H1 (cell line): ENCODE data around the gene PEAK1. TPM values are rescaled to one million over a fixed set of nuclear protein-coding genes. Genes with fewer than 3 reads are reported as not detected.

Source experiments
- CBX8 ChIP-seq: fragments of 300-800, 300-1000 bp; sonication (generic); IDR thresholded peaks from 2 replicates; pipeline ENCODE4 v1.7.1; 2016; ENCODE audit warnings: low read depth, low read length, borderline replicate concordance
- CHD7 ChIP-seq: fragments of 300-600 bp; sonication (generic); IDR thresholded peaks from 2 replicates; pipeline ENCODE4 v1.7.1; 2012; ENCODE audit warnings: low read length, moderate library complexity, mild to moderate bottlenecking, inconsistent platforms; ENCODE audit not compliant: insufficient replicate concordance
- HDAC6 ChIP-seq: IDR thresholded peaks from one replicate; pipeline ENCODE4 v1.7.1; 2012; ENCODE audit warnings: low read depth, mild to moderate bottlenecking, inconsistent platforms, low read length, moderate library complexity
- JUND ChIP-seq: IDR thresholded peaks from 2 replicates; pipeline ENCODE4 v1.6.1; 2011; ENCODE audit warnings: mild to moderate bottlenecking, improper control_type of control experiment, low read length
- KDM1A ChIP-seq: fragments of 200-600, 300-600 bp; sonication (generic); IDR thresholded peaks from 2 replicates; pipeline ENCODE4 v1.7.1; 2016; ENCODE audit warnings: mild to moderate bottlenecking, low read length, borderline replicate concordance
- SP4 ChIP-seq: IDR thresholded peaks from 2 replicates; pipeline ENCODE4 v1.6.1; 2012; ENCODE audit warnings: low read length, inconsistent platforms
- TAF1 ChIP-seq: IDR thresholded peaks from 2 replicates; pipeline ENCODE4 v1.6.1; 2011; ENCODE audit warnings: mild to moderate bottlenecking, low read depth, low read length
- TBP ChIP-seq: IDR thresholded peaks from 2 replicates; pipeline ENCODE4 v1.6.1; 2011; ENCODE audit warnings: low read depth, low read length, improper control_type of control experiment
- TCF12 ChIP-seq: IDR thresholded peaks from 2 replicates; pipeline ENCODE4 v1.6.1; 2011; ENCODE audit warnings: low read depth, mild to moderate bottlenecking, low read length
- YY1 ChIP-seq: IDR thresholded peaks from 2 replicates; pipeline ENCODE4 v1.6.1; 2011; ENCODE audit warnings: low read depth, mild to moderate bottlenecking, low read length
- polyA plus RNA-seq, 7 experiments: library from polyadenylated mRNA; depleted of rRNA in 3 of 7; stranded (reverse) in 5 of 7; unstranded in 2 of 7; fragments of >200 nt in 5 of 7; fragments of 200-250 nt in 2 of 7; gene quantifications; 1 replicate in 5 of 7; 2 replicates in 1 of 7; 4 replicates in 1 of 7; pipeline versions ENCODE4 v1.2.1 to v1.2.3, GENCODE V29; 2011 to 2013; ENCODE audit warnings: missing spikeins in 2 of 7, mixed read lengths in 2 of 7
- total RNA-seq: library from RNA; stranded (reverse); fragmentation: NEBNext Ultra II Directional; extraction: Animal tissue kit (Norgen Biotek cat#: 25700); gene quantifications from 2 replicates; pipeline ENCODE4 v1.2.1, GENCODE V29; 2021
- TF ChIP-seq, protein P1 (sequence below): IDR thresholded peaks from 2 replicates; pipeline ENCODE4 v1.6.1; 2012; ENCODE audit warnings: inconsistent platforms

PEAK1 gene
- total and polyA plus RNA-seq, 2 of the 8 experiments (the other 6 are each of a cell fraction or from before 2014, with no cell fraction given) = 8.8 to 44.8 TPM

GRCh38 chr15:77384589-77385359 is 35.1 kb downstream of the PEAK1 start (continued):
- TF ChIP-seq CHD7 (no peak), JUND (no peak), TAF1 (no peak), TCF12 (no peak), CBX8 (no peak), HDAC6 (no peak), SP4 (no peak), KDM1A (no peak), TBP (no peak), YY1 (no peak)
- TF ChIP-seq, protein P1, sequence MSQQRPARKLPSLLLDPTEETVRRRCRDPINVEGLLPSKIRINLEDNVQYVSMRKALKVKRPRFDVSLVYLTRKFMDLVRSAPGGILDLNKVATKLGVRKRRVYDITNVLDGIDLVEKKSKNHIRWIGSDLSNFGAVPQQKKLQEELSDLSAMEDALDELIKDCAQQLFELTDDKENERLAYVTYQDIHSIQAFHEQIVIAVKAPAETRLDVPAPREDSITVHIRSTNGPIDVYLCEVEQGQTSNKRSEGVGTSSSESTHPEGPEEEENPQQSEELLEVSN = no peak
